Eye (tissue), 1 donor: ENCODE measurements around the gene STIP1.
"Not testable (repeated sequence)": the region's sequence is repeated elsewhere in the genome, so short reads cannot be mapped to it uniquely, and the experiment has no call there.

ENCODE experiments used
- DNase-seq: peaks from one replicate; pipeline ENCODE4 v3.0.0-alpha.2; 2015

STIP1 gene

DNA sequence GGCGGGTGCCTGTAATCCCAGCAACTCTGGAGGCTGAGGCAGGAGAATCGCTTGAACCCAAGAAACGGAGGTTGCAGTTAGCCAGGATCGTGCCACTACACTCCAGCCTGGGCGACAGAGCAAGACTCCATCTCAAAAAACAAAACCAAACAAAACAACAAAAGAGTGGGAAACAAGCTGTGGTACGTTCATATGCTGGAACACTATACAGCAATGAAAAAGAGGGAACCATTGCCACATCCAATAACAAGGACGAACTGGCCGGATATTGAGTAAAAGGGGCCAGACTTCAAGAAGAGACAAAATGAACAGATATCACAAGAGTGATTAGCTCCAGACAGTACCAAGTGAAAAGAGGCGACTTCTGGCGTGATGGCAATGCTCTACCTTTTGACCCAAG is 24.9 kb upstream of the STIP1 start:
- DNase-seq: no peak

DNA sequence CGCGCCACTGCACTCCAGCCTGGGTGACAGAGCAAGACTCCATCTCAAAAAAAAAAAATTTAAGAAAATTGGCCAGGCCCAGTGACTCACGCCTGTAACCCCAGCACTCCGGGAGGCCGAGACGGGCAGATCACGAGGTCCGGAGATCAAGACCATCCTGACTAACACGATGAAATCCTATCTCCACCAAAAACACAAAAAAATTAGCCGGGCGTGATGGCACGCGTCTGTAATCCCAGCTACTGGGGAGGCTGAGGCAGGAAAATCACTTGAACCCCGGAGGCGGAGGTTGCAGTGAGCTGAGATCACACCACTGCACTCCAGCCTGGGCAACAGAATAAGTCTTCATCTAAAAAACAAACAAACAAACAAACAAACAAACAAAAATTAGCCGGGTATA is 23.2 kb upstream of the STIP1 start:
- DNase-seq: not testable (repeated sequence)

DNA sequence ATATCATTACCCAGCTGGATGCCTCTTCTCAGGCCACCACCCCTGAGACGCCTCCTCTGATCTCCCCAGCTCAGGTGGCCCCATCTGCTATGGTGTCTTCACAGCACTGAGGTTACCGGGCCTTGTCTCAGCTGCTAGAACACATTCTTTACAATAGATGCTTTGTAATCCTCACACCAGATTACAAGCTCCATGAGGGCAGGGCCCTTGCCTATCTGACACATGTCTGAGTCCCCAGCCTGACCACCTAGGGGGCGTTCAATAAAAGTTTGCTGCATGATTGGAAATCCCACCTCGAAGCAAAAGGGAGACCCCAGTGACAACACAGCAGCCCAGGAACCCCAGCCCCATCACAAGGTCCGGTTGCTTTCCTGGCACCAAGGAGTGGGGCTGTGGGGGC is 22.0 kb upstream of the STIP1 start:
- no peak for DNase-seq

DNA sequence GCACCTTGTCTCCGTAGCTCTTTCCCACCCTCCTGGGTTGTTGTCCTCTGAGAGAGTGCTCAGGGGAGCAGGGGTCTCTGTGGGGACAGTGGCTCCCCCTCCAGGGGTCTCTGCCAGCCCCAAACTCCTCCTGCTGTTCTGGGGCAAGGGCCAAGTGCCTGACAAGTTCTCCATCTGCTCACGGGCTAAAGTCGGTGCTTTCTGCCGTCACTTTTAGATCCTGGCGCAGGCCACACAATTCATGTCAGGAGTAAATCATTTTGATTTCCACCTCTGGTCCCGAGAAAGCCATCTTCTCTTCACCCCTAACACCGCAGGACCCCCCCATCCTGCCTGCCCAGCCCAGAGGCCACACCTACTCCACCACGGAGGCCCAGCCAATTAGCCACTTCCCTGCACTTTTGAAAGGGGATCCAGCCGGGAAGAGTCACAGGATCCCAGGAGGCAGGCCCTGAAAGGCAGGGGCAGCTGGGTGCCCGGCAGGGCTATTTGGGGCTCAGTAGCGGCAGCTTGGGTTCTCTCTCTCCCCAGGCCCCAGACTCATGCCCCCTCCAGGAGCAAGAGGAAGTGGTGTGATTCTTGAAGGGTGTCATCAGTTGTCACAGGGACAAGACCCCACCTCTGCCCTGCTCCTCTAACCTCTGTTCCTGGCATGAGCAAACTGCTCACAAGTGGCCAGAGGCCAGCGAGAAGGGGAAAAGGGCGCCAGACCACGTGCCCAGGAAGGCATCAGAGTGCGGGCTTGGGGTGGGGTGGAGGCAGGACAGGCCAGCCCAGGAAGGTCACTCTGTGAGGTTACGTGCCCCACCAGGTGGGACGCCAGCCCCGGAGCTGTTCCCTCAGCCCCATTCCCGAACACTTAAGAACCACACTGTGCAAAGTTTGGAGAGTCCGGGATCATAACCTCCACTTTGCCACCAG is 21.3 kb upstream of the STIP1 start:
- peak; percentile 47 for DNase-seq

DNA sequence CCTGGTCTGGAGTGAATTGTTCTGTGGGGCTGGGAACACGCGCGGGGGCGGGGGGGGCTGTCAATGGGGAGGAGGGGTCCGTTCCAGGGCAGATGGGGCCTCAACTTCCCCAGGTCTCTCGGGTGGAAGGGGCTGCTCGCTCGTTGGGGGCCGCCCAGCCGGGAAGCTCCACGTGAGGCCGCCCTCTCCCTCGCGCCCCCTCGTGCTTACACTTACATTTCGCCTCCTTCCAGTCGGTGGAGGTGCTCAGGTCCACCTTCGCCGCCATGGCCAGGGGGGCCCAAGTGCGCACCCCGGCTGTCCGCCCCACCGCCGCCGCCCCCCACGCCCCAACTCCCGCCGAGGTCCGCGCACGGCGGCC is 20.5 kb upstream of the STIP1 start:
- DNase-seq: peak; percentile 46

DNA sequence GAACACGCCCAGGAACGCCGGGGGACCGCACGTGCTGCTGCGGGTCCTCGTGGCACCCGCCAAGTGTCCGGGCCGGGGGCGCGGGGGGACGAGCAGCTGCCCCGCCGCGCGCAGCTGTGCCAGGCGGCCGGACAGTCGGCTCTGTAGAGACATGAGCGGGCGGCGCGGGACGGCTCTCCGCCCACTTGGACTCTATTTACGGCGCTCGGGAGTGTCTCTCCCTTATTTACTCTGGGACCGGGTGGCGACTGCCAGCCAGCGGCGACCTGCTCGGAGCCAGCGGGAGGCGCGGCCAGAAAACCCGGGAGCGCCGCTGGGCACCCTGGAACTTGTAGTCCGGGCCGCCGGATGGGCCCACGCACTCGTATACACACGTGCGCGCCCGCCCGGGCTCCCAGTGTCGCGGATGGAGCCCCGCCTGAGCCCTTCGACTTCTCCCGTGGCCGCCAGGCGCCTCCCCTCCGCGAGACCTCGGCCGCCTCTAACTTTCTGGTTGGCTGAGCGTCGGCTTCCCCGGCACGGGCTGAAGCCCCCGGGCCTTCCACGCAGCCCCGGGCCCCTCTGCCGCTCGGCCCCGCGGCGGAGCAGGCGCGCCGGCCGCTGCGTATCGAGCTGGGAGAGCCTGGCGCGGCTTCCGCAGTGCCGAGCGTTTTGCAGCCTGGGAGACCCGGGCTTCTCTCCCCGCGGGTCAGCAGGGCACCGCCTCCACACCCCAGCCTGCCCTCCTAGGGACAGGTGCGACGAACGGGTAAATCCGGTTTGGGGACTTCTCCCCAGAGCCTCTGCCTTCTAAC is 19.9 kb upstream of the STIP1 start, which contains the start of gene MACROD1:
TSS of gene MACROD1 (minus strand) at position 272 of the 794 bp plus-strand sequence. CDS start at position 153, 119 bp downstream.
- DNase-seq: peak; percentile 86

DNA sequence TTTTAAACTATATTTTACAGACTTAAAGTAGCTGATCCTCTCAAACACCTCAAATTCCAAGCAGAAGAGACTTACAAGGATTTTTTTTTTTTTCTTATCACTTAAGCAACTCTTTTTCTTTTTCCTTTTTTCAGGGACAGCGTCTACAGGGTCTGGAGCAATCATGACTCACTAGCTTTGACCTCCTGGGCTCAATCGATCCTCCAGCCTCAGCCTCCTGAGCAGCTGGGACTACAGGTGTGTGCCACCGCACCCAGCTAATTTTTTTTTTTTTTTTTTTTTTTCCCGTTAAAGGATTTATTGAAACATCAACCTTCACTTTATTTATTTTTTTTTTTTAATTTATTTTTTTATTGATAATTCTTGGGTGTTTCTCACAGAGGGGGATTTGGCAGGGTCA is 15.6 kb upstream of the STIP1 start:
- no peak for DNase-seq

DNA sequence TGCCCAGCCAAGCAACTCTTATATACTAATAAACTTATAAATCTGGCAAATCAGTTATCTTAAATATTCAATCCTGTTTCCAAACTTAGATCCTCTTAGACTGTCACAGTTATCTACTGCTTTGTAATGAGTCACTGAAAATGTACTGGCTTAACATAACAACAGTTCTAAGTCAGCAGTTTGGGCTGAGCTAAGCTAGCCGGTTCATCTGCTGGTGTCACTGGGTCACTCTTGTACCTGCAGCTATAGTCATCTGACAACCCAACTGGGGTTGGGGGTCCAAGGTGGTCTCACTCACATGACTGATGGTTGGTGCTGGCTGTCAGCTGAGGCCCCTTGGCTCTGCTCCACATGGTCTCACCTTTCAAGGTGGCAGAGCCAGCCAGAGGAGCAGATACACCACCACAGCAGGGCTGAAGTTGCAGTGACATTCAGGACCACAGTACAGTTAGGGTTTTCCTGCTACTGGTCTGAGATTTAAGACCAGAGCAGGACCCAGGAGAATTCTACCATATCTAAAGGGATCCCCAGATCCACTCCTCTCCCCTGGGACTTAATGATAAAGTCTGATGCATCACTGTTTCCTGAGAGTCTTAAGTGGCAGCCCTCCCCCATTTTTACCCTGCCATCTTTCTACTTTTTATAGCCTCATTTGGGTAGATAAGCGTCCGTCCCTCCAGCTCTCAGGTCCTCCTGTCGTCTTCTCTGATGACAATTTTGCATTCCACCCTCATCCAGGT is 12.2 kb upstream of the STIP1 start:
- DNase-seq: no peak

DNA sequence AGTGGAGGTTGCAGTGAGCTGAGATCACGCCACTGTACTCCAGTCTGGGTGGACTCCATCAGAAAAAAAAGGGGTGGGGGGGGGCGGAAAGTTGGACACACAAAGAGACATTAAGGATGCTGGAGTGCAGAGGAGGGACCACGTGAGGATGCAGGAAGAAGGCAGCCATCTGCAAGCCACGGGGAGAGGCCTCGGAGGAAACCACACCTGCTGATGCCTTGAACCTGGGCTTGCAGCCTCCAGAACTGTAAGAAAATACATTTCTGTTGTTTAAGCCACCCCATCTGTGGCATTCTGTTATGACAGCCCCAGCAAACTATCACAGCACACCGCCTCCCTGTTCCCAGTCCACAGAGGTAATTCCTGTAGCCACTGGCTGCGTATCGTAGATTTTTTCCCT is 9.2 kb upstream of the STIP1 start:
- no peak for DNase-seq

DNA sequence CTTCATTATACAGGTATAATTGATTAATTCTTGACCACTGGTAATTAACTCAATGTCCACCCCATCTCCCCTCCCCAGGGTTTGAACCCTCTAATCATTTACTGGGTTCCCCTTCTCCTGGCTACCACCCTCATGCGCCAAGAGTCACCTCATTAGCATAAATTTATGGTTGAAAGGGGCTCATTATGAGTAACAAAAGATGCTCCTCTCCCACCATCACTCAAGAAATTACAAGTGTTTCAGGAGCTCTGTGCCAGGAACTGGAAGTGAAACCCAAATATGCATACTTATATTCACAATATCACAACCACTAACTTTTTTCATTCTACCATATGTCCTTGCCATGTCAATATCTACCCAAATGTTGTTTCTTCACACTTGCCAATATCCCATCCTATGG is 7.8 kb upstream of the STIP1 start:
- no peak for DNase-seq

DNA sequence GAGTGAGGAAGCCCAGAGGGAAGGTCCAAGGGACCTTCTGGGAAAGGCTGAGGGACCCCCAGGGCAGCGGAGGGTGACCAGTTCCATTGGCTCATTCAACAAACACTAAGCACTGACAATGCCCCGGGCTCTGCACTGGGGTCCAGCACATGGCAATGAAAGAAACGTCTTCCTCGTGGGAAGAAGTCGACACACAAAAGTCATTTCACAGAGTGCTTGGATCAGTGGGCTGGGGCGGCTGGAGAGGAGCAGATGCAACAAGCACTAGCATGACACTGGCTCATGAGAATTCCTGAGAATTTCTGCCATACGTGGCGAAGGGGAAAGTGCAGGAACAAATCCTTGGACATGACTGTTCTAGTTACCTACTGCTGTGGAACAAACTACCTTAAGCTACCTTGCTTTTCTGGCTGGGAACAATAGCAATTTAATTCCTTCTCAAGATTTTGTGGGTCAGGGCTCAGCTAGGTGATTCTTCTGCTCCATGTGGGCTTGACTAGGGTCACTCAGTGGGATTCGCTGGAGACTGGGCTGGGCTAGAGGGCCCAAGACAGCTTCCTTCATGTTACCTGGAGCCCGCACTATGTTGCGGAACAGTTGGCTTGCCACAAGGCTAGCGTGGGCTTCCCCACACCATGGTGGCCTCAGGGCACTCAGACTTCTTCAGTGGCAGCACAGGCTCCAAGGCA is 6.9 kb upstream of the STIP1 start:
- DNase-seq: no peak

DNA sequence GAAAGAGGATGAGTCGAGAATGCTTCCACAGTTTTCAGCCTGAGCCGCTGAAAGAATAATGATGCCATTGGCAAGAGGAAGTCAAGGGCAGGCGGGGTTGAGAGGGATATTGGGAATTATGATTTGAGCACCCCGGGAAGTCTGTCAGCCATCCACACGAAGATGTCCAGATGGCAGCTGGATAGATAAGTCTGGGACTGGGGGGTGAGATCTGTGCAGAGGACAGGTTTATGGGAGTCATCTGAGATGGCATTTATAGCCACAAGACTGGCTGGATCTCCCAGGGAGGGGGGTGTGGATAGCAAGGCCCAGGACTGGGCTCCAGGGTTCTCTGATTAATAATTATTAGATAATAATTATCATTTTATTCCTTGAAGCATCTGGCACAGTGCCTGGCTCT is 5.1 kb upstream of the STIP1 start:
- peak; percentile 24 for DNase-seq

DNA sequence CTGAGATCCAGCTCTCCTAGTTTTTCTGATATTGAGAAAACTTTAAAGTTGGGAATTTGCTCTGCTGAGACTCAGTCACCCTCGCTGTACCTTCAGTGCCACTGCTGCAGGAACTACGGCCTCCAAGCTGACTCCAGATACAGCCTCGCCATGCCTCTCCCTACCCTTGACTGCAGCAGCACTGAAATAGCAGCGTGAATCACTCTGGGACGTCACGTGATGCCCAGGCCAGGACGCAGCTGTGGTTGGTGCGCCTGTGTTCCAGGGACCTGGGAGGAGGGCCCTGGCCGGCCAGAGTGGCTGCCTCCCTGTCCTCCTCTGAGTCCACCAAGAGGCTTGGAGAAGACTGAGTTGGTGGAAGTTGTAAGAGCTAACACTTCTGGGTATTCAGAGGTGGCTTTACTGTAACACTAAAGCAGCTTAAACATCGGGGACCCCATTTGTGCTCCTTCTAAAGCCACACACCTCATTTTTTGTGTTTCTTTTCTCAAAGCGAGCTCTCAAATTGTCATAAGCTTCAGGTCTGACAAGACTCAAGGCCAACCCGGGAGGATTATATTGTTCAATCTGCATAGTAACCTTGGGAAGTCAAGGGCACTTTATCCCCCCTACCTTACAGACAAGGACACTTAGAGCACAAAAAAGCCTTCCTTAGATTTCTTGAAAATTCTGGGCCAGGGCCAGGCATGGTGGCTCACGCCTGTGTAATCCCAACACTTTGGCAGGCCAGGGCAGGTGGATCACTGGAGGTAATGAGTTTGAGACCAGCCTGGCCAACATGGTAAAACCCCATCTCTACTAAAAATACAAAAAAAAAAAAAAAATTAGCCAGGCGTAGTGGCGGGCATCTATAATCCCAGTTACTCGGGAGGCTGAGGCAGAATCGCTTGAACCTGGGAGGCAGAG is 4.2 kb upstream of the STIP1 start:
- peak; percentile 91 for DNase-seq

DNA sequence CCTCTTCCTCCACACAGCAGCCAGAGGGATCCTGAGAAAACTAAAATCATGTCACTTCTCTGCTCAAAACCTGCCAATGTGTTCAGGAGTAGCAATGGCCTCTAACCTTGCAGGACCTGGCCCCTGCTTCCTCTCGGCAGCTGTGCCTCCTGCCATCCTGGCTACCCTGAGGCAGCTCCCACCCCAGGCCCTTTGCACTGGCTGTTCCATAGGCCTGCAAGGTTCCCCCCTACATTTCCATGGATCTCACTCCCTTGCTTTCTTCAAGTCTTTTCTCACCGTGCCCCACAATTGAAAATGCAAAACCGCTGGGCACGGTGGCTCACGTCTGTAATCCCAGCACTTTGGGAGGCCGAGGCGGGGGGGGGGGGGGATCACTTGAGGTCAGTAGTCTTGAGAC is 2.1 kb upstream of the STIP1 start:
- DNase-seq: no peak

DNA sequence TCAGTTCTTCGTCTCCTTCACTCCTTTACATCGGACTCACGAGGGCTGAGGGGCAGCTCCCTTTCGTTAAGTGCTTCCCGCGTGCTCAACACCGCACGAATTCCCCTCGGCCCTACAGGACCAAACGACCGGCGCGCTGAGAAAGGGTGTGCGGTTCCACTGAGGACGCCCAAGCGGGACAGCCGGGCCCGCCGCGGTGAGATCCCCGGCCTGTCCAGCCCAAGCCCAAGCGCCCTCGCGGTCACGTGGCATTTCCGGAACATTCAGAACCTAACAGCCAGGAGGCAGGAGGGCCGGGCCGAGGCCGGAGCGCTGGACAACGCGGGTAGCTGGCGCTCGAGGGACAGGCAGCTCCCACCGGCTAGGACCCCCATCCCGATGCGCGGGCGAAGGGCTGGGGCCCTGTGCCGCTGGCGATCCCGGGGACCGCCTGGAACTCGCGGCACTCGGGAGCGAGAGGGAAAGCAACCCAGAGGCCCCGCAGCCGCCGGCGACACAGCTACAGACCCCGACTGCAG is 737 bp upstream of the STIP1 start:
- no peak for DNase-seq

DNA sequence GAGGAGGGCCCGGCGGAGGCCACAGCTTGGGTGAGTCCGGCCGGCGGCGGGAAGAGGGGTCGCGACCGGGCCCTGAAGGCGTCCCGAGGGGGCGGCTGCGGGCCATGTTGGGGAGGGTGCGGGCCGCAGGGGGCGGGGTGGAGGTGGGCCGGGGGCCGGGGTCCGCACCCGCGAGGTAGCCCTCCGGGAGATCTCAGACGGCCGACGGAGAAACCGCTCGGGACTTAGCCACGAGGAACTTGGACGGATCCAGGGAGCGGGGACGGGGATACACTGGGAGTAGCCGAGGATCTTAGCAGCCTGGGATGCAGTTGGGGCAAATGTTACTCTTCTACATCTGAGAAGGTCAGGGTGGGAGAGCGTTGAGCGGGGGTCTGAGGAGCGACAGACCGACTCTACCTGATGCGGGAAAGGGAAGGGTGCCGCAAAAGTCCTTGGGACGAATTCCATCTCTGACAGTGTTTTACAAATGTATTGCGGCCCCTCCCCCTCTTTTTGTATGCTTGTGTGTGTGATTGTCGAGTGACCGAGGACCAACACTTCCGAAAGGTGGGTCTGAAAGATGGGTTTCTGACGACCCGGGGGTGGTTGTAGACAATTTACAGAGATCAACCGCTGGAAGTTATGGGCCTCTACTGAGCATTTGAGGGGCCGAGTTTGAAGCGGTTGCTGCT is 658 bp downstream of the STIP1 start:
- DNase-seq: peak; percentile 54

DNA sequence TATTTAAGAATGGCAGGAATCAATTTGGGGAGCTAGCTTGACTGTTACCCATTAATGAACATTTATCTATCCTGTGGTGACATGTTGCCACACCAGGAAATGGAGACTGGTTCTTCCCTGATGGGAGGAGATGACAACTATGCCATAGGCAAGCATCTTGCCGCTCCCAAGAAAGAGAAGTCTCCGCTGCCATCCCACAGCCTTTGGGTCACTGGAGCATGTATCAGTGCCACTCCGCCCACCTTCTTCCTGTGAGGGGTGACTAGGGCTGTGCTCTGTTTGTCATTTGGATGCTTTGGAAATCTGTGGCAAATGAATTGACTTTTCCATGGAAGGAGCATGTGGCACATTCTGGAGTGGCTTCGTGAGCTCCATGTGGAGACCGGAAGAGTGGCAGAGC is 6.5 kb downstream of the STIP1 start:
- DNase-seq: no peak

DNA sequence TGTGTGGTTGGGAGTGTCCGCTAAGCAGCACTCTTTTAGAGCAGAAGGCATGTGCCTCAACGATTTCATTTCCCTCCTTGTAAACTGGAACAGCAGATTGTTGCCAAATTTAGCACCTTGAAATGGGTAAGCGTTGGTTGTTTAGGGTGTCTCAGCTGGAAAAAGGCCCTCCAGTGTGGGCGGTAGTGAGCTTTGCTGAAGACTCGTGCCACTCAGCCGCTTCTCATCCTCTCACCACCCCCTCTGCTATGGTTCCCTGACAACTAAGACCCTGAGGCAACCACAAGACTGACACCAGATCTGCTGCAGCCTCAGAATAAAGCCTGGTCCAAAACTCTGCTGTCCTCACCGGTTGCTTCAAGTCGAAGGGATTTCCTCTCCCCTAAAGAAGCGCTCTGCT is 10.7 kb downstream of the STIP1 start:
- DNase-seq: no peak

DNA sequence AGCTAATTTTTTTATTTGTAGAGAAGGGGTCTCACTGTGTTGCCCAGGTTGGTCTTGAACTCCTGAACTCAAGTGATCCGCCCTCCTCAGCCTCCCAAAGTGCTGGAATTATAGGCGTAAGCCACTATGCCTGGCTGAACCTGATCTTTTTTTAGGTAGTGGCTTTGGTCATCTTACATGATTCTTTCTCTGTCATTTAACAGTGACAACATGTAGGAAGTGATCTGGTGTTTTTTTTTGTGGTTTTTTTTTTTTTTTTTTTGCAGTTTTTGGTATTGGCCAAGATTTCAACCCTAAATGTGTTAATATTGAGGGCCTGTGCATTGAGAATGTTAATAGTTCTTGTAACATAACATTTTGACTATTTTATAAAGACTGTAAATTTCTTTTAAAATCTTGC is 12.5 kb downstream of the STIP1 start:
- no peak for DNase-seq

DNA sequence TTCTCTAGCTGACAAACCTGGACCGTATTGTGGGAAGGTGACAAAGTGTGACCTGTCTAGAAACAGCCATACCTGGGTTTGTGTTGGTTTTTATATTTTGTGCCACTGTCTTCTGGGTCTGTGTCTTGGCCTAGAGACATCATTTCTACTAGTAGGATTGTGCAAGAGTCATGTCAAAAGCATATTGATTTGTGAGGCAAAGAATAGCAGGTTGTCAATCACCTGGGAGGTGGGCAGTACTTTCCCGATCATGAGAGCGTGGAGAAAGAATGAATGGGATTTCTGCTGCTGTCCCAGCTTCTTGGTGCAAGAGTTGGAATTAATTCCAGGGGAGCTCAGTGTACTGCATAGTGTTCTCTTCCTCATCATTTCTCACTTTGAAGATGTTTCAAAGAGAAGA is 15.6 kb downstream of the STIP1 start:
- DNase-seq: no peak

DNA sequence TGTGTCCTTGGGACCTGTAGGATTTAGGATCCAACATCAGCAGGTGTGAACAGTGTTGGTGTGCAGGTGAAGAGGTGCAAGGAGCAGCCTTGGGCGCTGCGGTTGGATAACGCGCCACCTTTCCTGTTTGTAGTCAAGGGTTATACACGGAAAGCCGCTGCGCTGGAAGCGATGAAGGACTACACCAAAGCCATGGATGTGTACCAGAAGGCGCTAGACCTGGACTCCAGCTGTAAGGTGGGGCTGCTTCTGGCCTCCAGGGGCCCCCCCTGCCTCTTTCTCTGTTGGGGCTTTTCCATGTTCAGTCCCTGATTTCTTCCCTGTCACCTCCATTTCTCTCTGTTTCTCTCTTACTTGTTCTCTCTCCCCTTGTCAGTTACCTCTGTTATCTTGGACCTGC is 17.0 kb downstream of the STIP1 start:
- no peak for DNase-seq
